ENCODE measurements around the gene ARHGEF11.

The ARHGEF11 gene

GRCh38 chr1:156901590-156901900, 144.0 kb downstream of the ARHGEF11 start:
- H3K79me2 ChIP-seq (ENCODE audit: control insufficient read depth, low read length) = no peaks in the 10 kb centered on the region
- no peaks in the 10 kb centered on the region for H3K36me3 ChIP-seq (ENCODE audit: control insufficient read depth, low read length)
- no peak overlapping the region for H3K27ac ChIP-seq (ENCODE audit: low read depth, low read length)
- H3K9me2 ChIP-seq (replicated peaks; ENCODE audit: control insufficient read depth, low read length) = no peaks in the 10 kb centered on the region
- no peak for TF ChIP-seq EZH2phosphoT487 (IDR thresholded peaks at IDR 0.05; ENCODE audit: borderline replicate concordance, low read length)
- TF ChIP-seq CTCF (IDR thresholded peaks at IDR 0.05; ENCODE audit: low read depth, low read length, poor library complexity, severe bottlenecking) = no peak
- no peaks in the 10 kb centered on the region for H3K4me1 ChIP-seq (ENCODE audit: control insufficient read depth, low read length)
- 0 out of 2 replicates have a peak, but pooled peaks cover 3% of the 10 kb centered on the region for H4K20me1 ChIP-seq (ENCODE audit: control insufficient read depth, insufficient read depth, low read depth, low read length)
- H3K4me3 ChIP-seq (ENCODE audit: low read length) = no peak overlapping the region
- H3F3A ChIP-seq (ENCODE audit: control insufficient read depth, insufficient read depth) = no peaks in the 10 kb centered on the region
- peaks cover 29% of the 10 kb centered on the region for H3K27me3 ChIP-seq (ENCODE audit: control insufficient read depth, low read length)
- no peak overlapping the region for H3K4me2 ChIP-seq (ENCODE audit: low read length)
- no peaks in the 10 kb centered on the region for H3K9me3 ChIP-seq (ENCODE audit: control insufficient read depth, insufficient read depth, low read length)

- Histone ChIP-seq H3K36me3 (ENCODE audit: control insufficient read depth, low read length) (no peaks in the 10 kb centered on the region), H3K9me3 (ENCODE audit: control insufficient read depth, insufficient read depth, low read length) (no peaks in the 10 kb centered on the region), H3F3A (ENCODE audit: control insufficient read depth, insufficient read depth) (no peaks in the 10 kb centered on the region), H3K4me3 (ENCODE audit: low read length) (no peak overlapping the region), H3K27ac (ENCODE audit: low read depth, low read length) (no peak overlapping the region), H3K9me2 (replicated peaks; ENCODE audit: control insufficient read depth, low read length) (no peaks in the 10 kb centered on the region), H3K27me3 (ENCODE audit: control insufficient read depth, low read length) (peaks cover 29% of the 10 kb centered on the region), H3K79me2 (ENCODE audit: control insufficient read depth, low read length) (no peaks in the 10 kb centered on the region), H3K4me2 (ENCODE audit: low read length) (no peak overlapping the region), H3K4me1 (ENCODE audit: control insufficient read depth, low read length) (no peaks in the 10 kb centered on the region), H4K20me1 (ENCODE audit: control insufficient read depth, insufficient read depth, low read depth, low read length) (0 out of 2 replicates have a peak, but pooled peaks cover 3% of the 10 kb centered on the region)
- TF ChIP-seq EZH2phosphoT487 (IDR thresholded peaks at IDR 0.05; ENCODE audit: borderline replicate concordance, low read length) (no peak), CTCF (IDR thresholded peaks at IDR 0.05; ENCODE audit: low read depth, low read length, poor library complexity, severe bottlenecking) (no peak)
These were observed 144.5 kb downstream of the ARHGEF11 start for GRCh38 chr1:156900896-156901589.

GRCh38 chr1:156899956-156900718, 145.4 kb downstream of the ARHGEF11 start:
- Histone ChIP-seq H3K4me2 (ENCODE audit: low read length) (no peak overlapping the region), H4K20me1 (ENCODE audit: control insufficient read depth, insufficient read depth, low read depth, low read length) (0 out of 2 replicates have a peak, but pooled peaks cover 3% of the 10 kb centered on the region), H3K27ac (ENCODE audit: low read depth, low read length) (no peak overlapping the region), H3F3A (ENCODE audit: control insufficient read depth, insufficient read depth) (no peaks in the 10 kb centered on the region), H3K9me3 (ENCODE audit: control insufficient read depth, insufficient read depth, low read length) (no peaks in the 10 kb centered on the region), H3K4me1 (ENCODE audit: control insufficient read depth, low read length) (no peaks in the 10 kb centered on the region), H3K79me2 (ENCODE audit: control insufficient read depth, low read length) (no peaks in the 10 kb centered on the region), H3K36me3 (ENCODE audit: control insufficient read depth, low read length) (no peaks in the 10 kb centered on the region), H3K4me3 (ENCODE audit: low read length) (no peak overlapping the region), H3K27me3 (ENCODE audit: control insufficient read depth, low read length) (peaks cover 29% of the 10 kb centered on the region), H3K9me2 (replicated peaks; ENCODE audit: control insufficient read depth, low read length) (no peaks in the 10 kb centered on the region)
- no peak for TF ChIP-seq CTCF (IDR thresholded peaks at IDR 0.05; ENCODE audit: low read depth, low read length, poor library complexity, severe bottlenecking)
- no peak for TF ChIP-seq EZH2phosphoT487 (IDR thresholded peaks at IDR 0.05; ENCODE audit: borderline replicate concordance, low read length)

Data from DOHH2 (cell line).